K562 (cell line): ENCODE results near the gene VTN. TPM values are rescaled to one million over a fixed set of nuclear protein-coding genes. Genes with fewer than 3 reads are reported as not detected.

ENCODE experiments used
- ATAC-seq: fragments of 200-7000 bp; cut with Tn5 transposase; 3 replicates; pipeline ENCODE4 v1.9.1; 2020; ENCODE audit warnings: moderate library complexity
- BruUV-seq: library from RNA; stranded (reverse); fragments of 400-500 nt; replicated peaks from 2 replicates; lab custom pipeline; 2021; lab: Mats Ljungman, UMichigan
- CTCF ChIA-PET: fragments of 300-600 bp; formaldehyde crosslinking; extraction: SDS; loops from one replicate; lab custom pipeline; 2021; ENCODE audit warnings: low intra/inter-chr PET ratio; lab: Yijun Ruan, JAX
- POLR2A ChIA-PET: fragments of 300-600, 350-650 bp; sonication (Branson Sonifier 250); formaldehyde crosslinking; extraction: SDS; loops from one replicate; lab custom pipeline; 2021; ENCODE audit warnings: antibody characterized with exemption, inconsistent platforms; lab: Yijun Ruan, JAX
- DNase-seq, 4 experiments: peaks; one replicate each; pipeline versions ENCODE4 v3.0.0 to v3.0.0-alpha.2; 2011 to 2018; ENCODE audit warnings: low spot score in 3 of 4, mixed read lengths in 3 of 4; ENCODE audit errors: extremely low read depth in 1 of 4
- FAIRE-seq: peaks from 2 replicates; lab custom pipeline; 2011; peaks lifted over from hg19 to GRCh38; lab: Jason Lieb, UNC
- H2AFZ ChIP-seq: 2 replicates; pipeline ENCODE4 v1.6.0; 2011; ENCODE audit warnings: low read depth, low read length, control low read depth, inconsistent platforms
- H3K27ac ChIP-seq: fragments of 200-600 bp; 3 replicates; pipeline ENCODE4 v1.8.0; 2011; ENCODE audit warnings: low read depth, mild to moderate bottlenecking, control low read depth, inconsistent platforms, low read length, moderate library complexity, mixed read lengths; ENCODE audit errors: extremely low read depth
- H3K27me3 ChIP-seq, 2 experiments: fragments of 300-600 bp in 1 of 2; 2 replicates in 1 of 2; 3 replicates in 1 of 2; pipeline versions ENCODE4 v1.6.0 to v1.8.0; 2011; ENCODE audit warnings: inconsistent platforms in 2 of 2, low read length in 2 of 2, mild to moderate bottlenecking in 1 of 2, mixed read lengths in 1 of 2, moderate library complexity in 1 of 2; ENCODE audit not compliant: control insufficient read depth in 2 of 2, insufficient read depth in 2 of 2
- H3K36me3 ChIP-seq: fragments of 300-600 bp; 3 replicates; pipeline ENCODE4 v1.8.0; 2011; ENCODE audit warnings: mild to moderate bottlenecking, low read length, inconsistent platforms; ENCODE audit not compliant: control insufficient read depth, insufficient read depth
- H3K4me1 ChIP-seq, 2 experiments: fragments of 200-600 bp in 1 of 2; replicated peaks in 1 of 2; 2 replicates in 1 of 2; 3 replicates in 1 of 2; pipeline versions ENCODE4 v1.5.1 to v1.8.0; 2011; ENCODE audit warnings: inconsistent platforms in 2 of 2, low read length in 2 of 2, mild to moderate bottlenecking in 1 of 2, mixed read lengths in 1 of 2, moderate library complexity in 1 of 2; ENCODE audit not compliant: control insufficient read depth in 2 of 2, insufficient read depth in 2 of 2
- H3K4me2 ChIP-seq: 2 replicates; pipeline ENCODE4 v1.6.1; 2011; ENCODE audit warnings: low read length, control low read depth, inconsistent platforms, mixed read lengths; ENCODE audit not compliant: insufficient read depth
- H3K4me3 ChIP-seq: fragments of 200-600 bp; sonication (generic), shearing (Covaris generic); 2 replicates; pipeline ENCODE4 v1.5.1; 2016; ENCODE audit warnings: control low read depth, inconsistent platforms
- H3K79me2 ChIP-seq: fragments of 200-600 bp; 3 replicates; pipeline ENCODE4 v1.8.0; 2011; ENCODE audit warnings: low read length, inconsistent platforms; ENCODE audit not compliant: control insufficient read depth, insufficient read depth
- H3K9ac ChIP-seq, 2 experiments: 2 replicates each; pipeline versions ENCODE4 v1.6.0 to v1.6.1; 2011; ENCODE audit warnings: low read depth in 2 of 2, low read length in 2 of 2, control low read depth in 1 of 2, inconsistent platforms in 1 of 2, mild to moderate bottlenecking in 1 of 2, mixed read lengths in 1 of 2; ENCODE audit not compliant: insufficient read depth in 1 of 2
- H3K9me1 ChIP-seq: one replicate; pipeline ENCODE4 v1.6.0; 2011; ENCODE audit warnings: inconsistent platforms, mild to moderate bottlenecking, low read length, moderate library complexity; ENCODE audit not compliant: control insufficient read depth, insufficient read depth
- H3K9me3 ChIP-seq: replicated peaks from 2 replicates; pipeline ENCODE4 v1.5.1; 2011; ENCODE audit warnings: low read depth, low read length, inconsistent platforms; ENCODE audit not compliant: control insufficient read depth, insufficient read depth
- H4K20me1 ChIP-seq: replicated peaks from 2 replicates; pipeline ENCODE4 v1.6.1; 2011; ENCODE audit warnings: low read length, inconsistent platforms, mixed read lengths; ENCODE audit not compliant: control insufficient read depth, insufficient read depth
- FUS ChIP-seq: fragments of 200-400 bp; formaldehyde crosslinking; optimal IDR thresholded peaks from 2 replicates; pipeline ENCODE3; 2017; ENCODE audit warnings: low read depth, low read length
- HDAC1 ChIP-seq, 2 experiments: fragments of 450-650 bp; IDR thresholded peaks; 2 replicates each; pipeline ENCODE4 v1.6.1; 2016 to 2017; ENCODE audit warnings: inconsistent platforms in 1 of 2, mild to moderate bottlenecking in 1 of 2, moderate library complexity in 1 of 2
- KDM1A ChIP-seq, 2 experiments: fragments of 450-650 bp; IDR thresholded peaks; 2 replicates each; pipeline ENCODE4 v1.6.1; 2016; ENCODE audit warnings: mild to moderate bottlenecking in 2 of 2
- KDM4B ChIP-seq, 2 experiments: fragments of 450-650 bp in 1 of 2; sonication (generic) in 1 of 2; IDR thresholded peaks; 2 replicates each; pipeline ENCODE4 v1.6.1; 2016 to 2017; ENCODE audit warnings: borderline replicate concordance in 2 of 2, antibody characterized with exemption in 1 of 2, low read depth in 1 of 2, mild to moderate bottlenecking in 1 of 2
- NR2C1 ChIP-seq, 2 experiments: fragments of 450-650 bp; IDR thresholded peaks; 2 replicates each; pipeline ENCODE4 v1.6.1; 2017; ENCODE audit warnings: mild to moderate bottlenecking in 2 of 2, antibody characterized with exemption in 1 of 2, inconsistent platforms in 1 of 2, missing compliant biosample characterization in 1 of 2, missing genetic modification characterization in 1 of 2
- NR2C2 ChIP-seq, 2 experiments: fragments of 200-800 bp in 1 of 2; sonication (Bioruptor generic) in 1 of 2; sonication (generic) in 1 of 2; formaldehyde crosslinking in 1 of 2; IDR thresholded peaks; 2 replicates each; pipeline versions ENCODE4 v1.6.1 to v1.8.0; 2016 to 2022; ENCODE audit warnings: mild to moderate bottlenecking in 1 of 2, missing compliant biosample characterization in 1 of 2, missing genetic modification characterization in 1 of 2, missing genetic modification reagents in 1 of 2
- SMARCB1 ChIP-seq: IDR thresholded peaks from 2 replicates; pipeline ENCODE4 v1.6.1; 2011; ENCODE audit warnings: improper control_type of control experiment, low read depth; ENCODE audit not compliant: insufficient read length
- SP1 ChIP-seq: sonication (generic); formaldehyde crosslinking; IDR thresholded peaks from 2 replicates; pipeline ENCODE4 v1.8.1; 2022; ENCODE audit warnings: mild to moderate bottlenecking, missing genetic modification reagents
- ZC3H4 ChIP-seq: sonication (generic); formaldehyde crosslinking; IDR thresholded peaks from 2 replicates; pipeline ENCODE4 v1.9.0; 2021; ENCODE audit warnings: missing genetic modification reagents, borderline replicate concordance
- WGBS: fragments of 100-300 bp; shearing (Covaris generic); methylation state at CpG from one replicate; pipeline ENCODE4 v1.1.6; 2016; ENCODE audit warnings: low coverage, mixed read lengths; ENCODE audit not compliant: insufficient coverage; ENCODE audit errors: missing lambda C conversion rate; 5-methylcytosine and 5-hydroxymethylcytosine counted together
- in situ Hi-C: fragments of 300-500 bp; cut with MboI; formaldehyde crosslinking; loops from 4 replicates; pipeline ENCODE4 v1.15.0; 2018; ENCODE audit warnings: inconsistent platforms, mixed read lengths
- intact Hi-C: fragments of 100-400 bp; cut with micrococcal nuclease; formaldehyde crosslinking; loops from 2 replicates; pipeline ENCODE4 v1.14.2; 2022
- polyA plus RNA-seq, 8 experiments: library from polyadenylated mRNA; depleted of rRNA in 4 of 8; stranded (reverse) in 5 of 8; unstranded in 3 of 8; fragments of >200 nt; fragmentation: Nextera tagmentation in 2 of 8; fragmentation: Illumina TruSeq in 1 of 8; extraction: Ambion mirVana in 2 of 8; extraction: Trizol in 1 of 8; gene quantifications; 2 replicates each; pipeline versions ENCODE4 v1.2.1 to v1.2.3, GENCODE V29; 2011 to 2014; ENCODE audit warnings: inconsistent platforms in 1 of 8, missing spikeins in 1 of 8
- total RNA-seq, 7 experiments: library from RNA; depleted of rRNA in 6 of 7; stranded (reverse); fragments of >200 nt in 6 of 7; fragmentation: Illumina TruSeq in 2 of 7; extraction: Trizol in 2 of 7; gene quantifications; 2 replicates each; pipeline versions ENCODE4 v1.2.1 to v1.2.3, GENCODE V29; 2011 to 2021; ENCODE audit warnings: low replicate concordance in 1 of 7
- TF ChIP-seq, protein P1 (sequence below): fragments of 450-650 bp; IDR thresholded peaks from 2 replicates; pipeline ENCODE4 v1.6.1; 2016; ENCODE audit warnings: low read depth

VTN gene
- total and polyA plus RNA-seq, 9 of the 15 experiments (the other 6 are each of a cell fraction or from before 2014, with no cell fraction given), result 0.13 to 1.0 (median 0.29) TPM; not detected in 1

DNA sequence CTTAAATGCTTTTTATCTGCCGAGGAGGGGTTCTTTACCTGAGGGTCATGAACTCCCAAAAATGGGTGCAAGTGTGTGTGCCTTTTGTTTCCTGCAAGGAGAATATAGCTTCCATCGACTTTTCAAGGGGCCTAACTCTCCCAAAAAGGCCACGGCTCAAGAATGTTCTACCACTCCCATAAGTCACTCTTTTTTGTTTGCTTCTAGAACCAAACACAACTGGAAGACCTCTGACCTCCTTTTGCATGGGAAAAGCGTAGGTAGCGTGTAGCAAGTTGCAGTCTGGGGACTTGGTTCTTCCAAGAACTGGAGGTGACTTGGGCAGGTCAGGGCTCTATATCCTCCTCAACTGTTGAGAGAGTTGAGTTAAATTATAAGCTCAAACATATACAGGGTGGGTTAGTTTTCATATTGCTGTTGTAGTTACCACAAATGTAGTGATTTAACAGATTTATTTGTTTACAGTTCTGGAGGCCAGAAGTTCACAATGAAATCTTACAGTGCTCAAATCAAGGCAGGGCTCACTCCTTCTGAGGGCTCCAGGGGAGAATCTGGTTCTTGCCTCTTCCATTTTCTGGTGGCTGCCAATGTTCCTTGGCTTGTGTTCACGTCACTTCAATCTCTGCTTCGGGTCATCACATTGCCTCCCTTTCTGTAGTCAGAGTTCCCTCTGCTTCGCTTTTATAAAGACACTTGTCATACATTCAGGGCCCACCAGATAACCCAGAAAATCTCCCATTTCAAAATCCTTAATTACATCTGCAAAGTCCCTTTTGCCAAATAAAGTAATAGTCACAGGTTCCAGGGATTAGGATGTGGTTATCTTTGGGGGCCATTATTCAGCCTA lies 49.7 kb downstream of the VTN start:
- Histone ChIP-seq H3K4me3 (peak overlapping the region; percentile 56), H3K79me2 (peaks cover 86% of the 10 kb centered on the region), H3K36me3 (peaks cover 44% of the 10 kb centered on the region), H3K9me3 (no peaks in the 10 kb centered on the region), H3K4me1 (peaks cover 33 to 43% of the 10 kb centered on the region in 2 experiments), H2AFZ (no peak overlapping the region), H3K4me2 (peak overlapping the region; percentile 93), H3K9me1 (no peaks in the 10 kb centered on the region), H4K20me1 (0 out of 2 replicates have a peak, but pooled peaks cover 18% of the 10 kb centered on the region), H3K27ac (no peak overlapping the region; the same call in 2 of the 3 replicates), H3K9ac (peak overlapping the region; percentile 53 to 71; a peak in 3 of 4 replicates), H3K27me3 (no peaks in the 10 kb centered on the region)
- POLR2A ChIA-PET, result interaction anchor here (0.8 to 4.9 kb wide), 3 partner anchors 8 to 279 kb away, joined by 3 to 62 read pairs (median 19); partner anchors contain the start of genes IFT20 and TNFAIP1
- ATAC-seq, result no peak
- CTCF ChIA-PET, result no interaction called here
- peak in 1 of 4 experiments; percentile 34 for DNase-seq
- intact Hi-C loops, result no loop called here
- TF ChIP-seq KDM4B (IDR thresholded peaks at IDR 0.05; ENCODE audit: borderline replicate concordance in 2 of 2, low read depth in 1 of 2) (no peak), ZC3H4 (no peak), SMARCB1 (no peak), HDAC1 (IDR thresholded peaks at IDR 0.05) (peak in 1 of 2 experiments; percentile 56; a peak in 1 of 4 replicates), KDM1A (IDR thresholded peaks at IDR 0.05) (peak; percentile 94 to 96), NR2C2 (CRISPR knock-in tag; IDR thresholded peaks at IDR 0.05) (no peak), NR2C2 (tag; IDR thresholded peaks at IDR 0.05) (peak; percentile 46; the same call in 1 of the 2 replicates), FUS (no peak), NR2C1 (IDR thresholded peaks at IDR 0.05) (peak; percentile 3; the same call in 1 of the 2 replicates), NR2C1 (tag; IDR thresholded peaks at IDR 0.05) (no peak), SP1 (CRISPR knock-in tag) (no peak)
- TF ChIP-seq, protein P1, sequence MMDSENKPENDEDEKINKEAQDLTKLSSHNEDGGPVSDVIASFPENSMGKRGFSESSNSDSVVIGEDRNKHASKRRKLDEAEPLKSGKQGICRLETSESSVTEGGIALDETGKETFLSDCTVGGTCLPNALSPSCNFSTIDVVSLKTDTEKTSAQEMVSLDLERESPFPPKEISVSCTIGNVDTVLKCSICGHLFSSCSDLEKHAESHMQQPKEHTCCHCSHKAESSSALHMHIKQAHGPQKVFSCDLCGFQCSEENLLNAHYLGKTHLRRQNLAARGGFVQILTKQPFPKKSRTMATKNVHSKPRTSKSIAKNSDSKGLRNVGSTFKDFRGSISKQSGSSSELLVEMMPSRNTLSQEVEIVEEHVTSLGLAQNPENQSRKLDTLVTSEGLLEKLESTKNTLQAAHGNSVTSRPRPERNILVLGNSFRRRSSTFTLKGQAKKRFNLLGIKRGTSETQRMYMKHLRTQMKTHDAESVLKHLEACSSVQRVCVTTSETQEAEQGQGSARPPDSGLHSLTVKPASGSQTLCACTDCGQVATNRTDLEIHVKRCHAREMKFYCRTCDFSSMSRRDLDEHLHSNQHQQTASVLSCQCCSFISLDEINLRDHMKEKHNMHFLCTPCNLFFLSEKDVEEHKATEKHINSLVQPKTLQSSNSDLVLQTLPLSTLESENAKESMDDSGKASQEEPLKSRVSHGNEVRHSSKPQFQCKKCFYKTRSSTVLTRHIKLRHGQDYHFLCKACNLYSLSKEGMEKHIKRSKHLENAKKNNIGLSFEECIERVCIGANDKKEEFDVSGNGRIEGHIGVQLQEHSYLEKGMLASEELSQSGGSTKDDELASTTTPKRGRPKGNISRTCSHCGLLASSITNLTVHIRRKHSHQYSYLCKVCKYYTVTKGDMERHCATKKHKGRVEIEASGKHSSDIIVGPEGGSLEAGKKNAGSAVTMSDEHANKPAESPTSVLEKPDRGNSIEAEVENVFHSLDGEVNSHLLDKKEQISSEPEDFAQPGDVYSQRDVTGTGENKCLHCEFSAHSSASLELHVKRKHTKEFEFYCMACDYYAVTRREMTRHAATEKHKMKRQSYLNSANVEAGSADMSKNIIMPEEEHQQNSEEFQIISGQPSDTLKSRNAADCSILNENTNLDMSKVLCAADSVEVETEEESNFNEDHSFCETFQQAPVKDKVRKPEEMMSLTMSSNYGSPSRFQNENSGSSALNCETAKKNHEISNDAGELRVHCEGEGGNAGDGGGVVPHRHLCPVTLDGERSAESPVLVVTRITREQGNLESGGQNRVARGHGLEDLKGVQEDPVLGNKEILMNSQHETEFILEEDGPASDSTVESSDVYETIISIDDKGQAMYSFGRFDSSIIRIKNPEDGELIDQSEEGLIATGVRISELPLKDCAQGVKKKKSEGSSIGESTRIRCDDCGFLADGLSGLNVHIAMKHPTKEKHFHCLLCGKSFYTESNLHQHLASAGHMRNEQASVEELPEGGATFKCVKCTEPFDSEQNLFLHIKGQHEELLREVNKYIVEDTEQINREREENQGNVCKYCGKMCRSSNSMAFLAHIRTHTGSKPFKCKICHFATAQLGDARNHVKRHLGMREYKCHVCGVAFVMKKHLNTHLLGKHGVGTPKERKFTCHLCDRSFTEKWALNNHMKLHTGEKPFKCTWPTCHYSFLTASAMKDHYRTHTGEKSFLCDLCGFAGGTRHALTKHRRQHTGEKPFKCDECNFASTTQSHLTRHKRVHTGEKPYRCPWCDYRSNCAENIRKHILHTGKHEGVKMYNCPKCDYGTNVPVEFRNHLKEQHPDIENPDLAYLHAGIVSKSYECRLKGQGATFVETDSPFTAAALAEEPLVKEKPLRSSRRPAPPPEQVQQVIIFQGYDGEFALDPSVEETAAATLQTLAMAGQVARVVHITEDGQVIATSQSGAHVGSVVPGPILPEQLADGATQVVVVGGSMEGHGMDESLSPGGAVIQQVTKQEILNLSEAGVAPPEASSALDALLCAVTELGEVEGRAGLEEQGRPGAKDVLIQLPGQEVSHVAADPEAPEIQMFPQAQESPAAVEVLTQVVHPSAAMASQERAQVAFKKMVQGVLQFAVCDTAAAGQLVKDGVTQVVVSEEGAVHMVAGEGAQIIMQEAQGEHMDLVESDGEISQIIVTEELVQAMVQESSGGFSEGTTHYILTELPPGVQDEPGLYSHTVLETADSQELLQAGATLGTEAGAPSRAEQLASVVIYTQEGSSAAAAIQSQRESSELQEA, result no peak
- no peak for FAIRE-seq
- BruUV-seq, result no TSS peak
- WGBS, result 25% methylated on average over 8 of the region's 8 CpGs
- in situ Hi-C loops, result no loop called here
